ENCODE measurements around the gene TMEM220.
"Not testable (repeated sequence)": the region's sequence is repeated elsewhere in the genome, so short reads cannot be mapped to it uniquely, and the experiment has no call there.

Gene TMEM220

GRCh38 chr17:10754861-10755591, 25.2 kb upstream of the TMEM220 start:
- no peak for DNase-seq (ENCODE audit: low read depth)

- no peak for DNase-seq (ENCODE audit: low read depth)
Observed at GRCh38 chr17:10754109-10754508, 24.3 kb upstream of the TMEM220 start.

- DNase-seq (ENCODE audit: low read depth), result no peak
Observed at GRCh38 chr17:10752696-10753095, 22.9 kb upstream of the TMEM220 start.

GRCh38 chr17:10751563-10751962, 21.7 kb upstream of the TMEM220 start:
- DNase-seq (ENCODE audit: low read depth), result no peak

GRCh38 chr17:10750210-10750609, 20.4 kb upstream of the TMEM220 start:
- DNase-seq (ENCODE audit: low read depth), result no peak

- DNase-seq (ENCODE audit: low read depth), result no peak
Observed at GRCh38 chr17:10748531-10749181, 18.8 kb upstream of the TMEM220 start.

GRCh38 chr17:10745231-10745630, 15.4 kb upstream of the TMEM220 start:
- peak; percentile 40 for DNase-seq (ENCODE audit: low read depth)

GRCh38 chr17:10744501-10745000, 14.7 kb upstream of the TMEM220 start:
- no peak for DNase-seq (ENCODE audit: low read depth)

- DNase-seq (ENCODE audit: low read depth), result peak; percentile 80
Observed at GRCh38 chr17:10743316-10744009, 13.6 kb upstream of the TMEM220 start.

GRCh38 chr17:10742431-10742830, 12.6 kb upstream of the TMEM220 start:
- DNase-seq (ENCODE audit: low read depth), result no peak

GRCh38 chr17:10741416-10742135, 11.8 kb upstream of the TMEM220 start:
- no peak for DNase-seq (ENCODE audit: low read depth)

- no peak for DNase-seq (ENCODE audit: low read depth)
Observed at GRCh38 chr17:10739386-10739785, 9.6 kb upstream of the TMEM220 start.

GRCh38 chr17:10738521-10739258, 8.9 kb upstream of the TMEM220 start:
- no peak for DNase-seq (ENCODE audit: low read depth)

GRCh38 chr17:10737736-10738135, 7.9 kb upstream of the TMEM220 start:
- DNase-seq (ENCODE audit: low read depth), result no peak

- peak; percentile 36 for DNase-seq (ENCODE audit: low read depth)
Observed at GRCh38 chr17:10737168-10737622, 7.4 kb upstream of the TMEM220 start.

- DNase-seq (ENCODE audit: low read depth), result no peak
Observed at GRCh38 chr17:10735821-10736220, 6.0 kb upstream of the TMEM220 start.

- DNase-seq (ENCODE audit: low read depth), result no peak
Observed at GRCh38 chr17:10735251-10735650, 5.4 kb upstream of the TMEM220 start.

GRCh38 chr17:10733666-10734065, 3.8 kb upstream of the TMEM220 start:
- no peak for DNase-seq (ENCODE audit: low read depth)

- DNase-seq (ENCODE audit: low read depth), result not testable (repeated sequence)
Observed at GRCh38 chr17:10732121-10732520, 2.3 kb upstream of the TMEM220 start.

GRCh38 chr17:10731408-10731879, 1.6 kb upstream of the TMEM220 start:
- DNase-seq (ENCODE audit: low read depth), result no peak

- DNase-seq (ENCODE audit: low read depth), result not testable (repeated sequence)
Observed at GRCh38 chr17:10730247-10730646, 424 bp upstream of the TMEM220 start.

All from stromal cell of bone marrow (primary cell).